Breast epithelium (tissue), 3 donors: ENCODE measurements around the gene NAV1.

ENCODE experiments used
- CTCF ChIP-seq, 3 donors: fragments of 450-650 bp; IDR thresholded peaks; one replicate each; pipeline ENCODE4 v1.5.1; 2016 to 2017; ENCODE audit warnings: antibody characterized with exemption in 3 of 3, mild to moderate bottlenecking in 3 of 3, moderate library complexity in 3 of 3
- POLR2A ChIP-seq: fragments of 450-650 bp; IDR thresholded peaks from one replicate; pipeline ENCODE4 v1.6.1; 2016; ENCODE audit warnings: antibody characterized with exemption, mild to moderate bottlenecking, moderate library complexity
- POLR2AphosphoS5 ChIP-seq, 3 donors: sonication (generic); formaldehyde crosslinking; IDR thresholded peaks; one replicate each; pipeline ENCODE4 v1.6.1; 2017; ENCODE audit warnings: antibody characterized with exemption in 3 of 3

- TF ChIP-seq CTCF (IDR thresholded peaks at IDR 0.05) (no peak), POLR2AphosphoS5 (IDR thresholded peaks at IDR 0.05) (no peak), POLR2A (no peak)
Measured at GRCh38 chr1:201575912-201576311, 37.0 kb downstream of the NAV1 start.
